Neuron (in vitro differentiated cells): ENCODE results near the gene SNAPC1.

Experiments used
- H2AFZ ChIP-seq: one replicate; pipeline ENCODE4 v1.6.1; 2013; ENCODE audit warnings: low read depth, mild to moderate bottlenecking, inconsistent platforms, low read length, moderate library complexity
- H3K27me3 ChIP-seq: one replicate; pipeline ENCODE4 v1.6.1; 2013; ENCODE audit warnings: low read length; ENCODE audit not compliant: insufficient read depth
- H3K36me3 ChIP-seq: one replicate; pipeline ENCODE4 v1.6.1; 2013; ENCODE audit warnings: low read length; ENCODE audit not compliant: insufficient read depth
- H3K4me1 ChIP-seq: one replicate; pipeline ENCODE4 v1.6.1; 2013; ENCODE audit warnings: low read length; ENCODE audit not compliant: insufficient read depth
- H3K4me3 ChIP-seq: 2 replicates; pipeline ENCODE4 v1.5.1; 2013; ENCODE audit warnings: mild to moderate bottlenecking, low read length, moderate library complexity
- H3K9me3 ChIP-seq: one replicate; pipeline ENCODE4 v1.6.1; 2013; ENCODE audit warnings: low read length

The SNAPC1 gene

GRCh38 chr14:61802010-61802568, 39.9 kb downstream of the SNAPC1 start:
- peaks cover 5% of the 10 kb centered on the region for H3K4me1 ChIP-seq
- no peak overlapping the region for H2AFZ ChIP-seq
- H3K36me3 ChIP-seq: no peaks in the 10 kb centered on the region
- no peak overlapping the region for H3K4me3 ChIP-seq
- H3K27me3 ChIP-seq: no peaks in the 10 kb centered on the region
- H3K9me3 ChIP-seq: no peaks in the 10 kb centered on the region

GRCh38 chr14:61803755-61804154, 41.5 kb downstream of the SNAPC1 start:
- Histone ChIP-seq H3K9me3 (no peaks in the 10 kb centered on the region), H2AFZ (no peak overlapping the region), H3K4me1 (peaks cover 9% of the 10 kb centered on the region), H3K4me3 (no peak overlapping the region), H3K27me3 (no peaks in the 10 kb centered on the region), H3K36me3 (no peaks in the 10 kb centered on the region)

- Histone ChIP-seq H3K4me3 (no peak overlapping the region), H3K9me3 (no peaks in the 10 kb centered on the region), H3K36me3 (no peaks in the 10 kb centered on the region), H2AFZ (no peak overlapping the region), H3K27me3 (peaks cover 6% of the 10 kb centered on the region), H3K4me1 (peaks cover 9% of the 10 kb centered on the region)
Observed at GRCh38 chr14:61805451-61805850, 43.2 kb downstream of the SNAPC1 start.

- H3K4me1 ChIP-seq: peaks cover 4% of the 10 kb centered on the region
- no peak overlapping the region for H2AFZ ChIP-seq
- H3K36me3 ChIP-seq: no peaks in the 10 kb centered on the region
- peaks cover 49% of the 10 kb centered on the region for H3K27me3 ChIP-seq
- peaks cover 4% of the 10 kb centered on the region for H3K9me3 ChIP-seq
- H3K4me3 ChIP-seq: peak overlapping the region; percentile 8
Observed at GRCh38 chr14:61811882-61812346, 49.7 kb downstream of the SNAPC1 start.

GRCh38 chr14:61812347-61813095, 50.3 kb downstream of the SNAPC1 start, which contains the start of gene SYT16:
SYT16 (plus strand) TSS chr14:61812703.
- H3K9me3 ChIP-seq: peaks cover 4% of the 10 kb centered on the region
- H2AFZ ChIP-seq: peak within 1 kb of the TSS; percentile 57
- no peaks in the 10 kb centered on the region for H3K4me1 ChIP-seq
- H3K4me3 ChIP-seq: peak within 1 kb of the TSS; percentile 38
- peaks cover 51% of the 10 kb centered on the region for H3K27me3 ChIP-seq
- H3K36me3 ChIP-seq: no peaks in the 10 kb centered on the region

- H3K9me3 ChIP-seq: peaks cover 4% of the 10 kb centered on the region
- H3K27me3 ChIP-seq: peaks cover 54% of the 10 kb centered on the region
- H2AFZ ChIP-seq: peak overlapping the region; percentile 57
- no peaks in the 10 kb centered on the region for H3K36me3 ChIP-seq
- H3K4me3 ChIP-seq: peak overlapping the region; percentile 38
- H3K4me1 ChIP-seq: no peaks in the 10 kb centered on the region
Observed at GRCh38 chr14:61813096-61813606, 50.9 kb downstream of the SNAPC1 start.

- Histone ChIP-seq H3K9me3 (no peaks in the 10 kb centered on the region), H3K4me3 (no peak overlapping the region), H3K36me3 (no peaks in the 10 kb centered on the region), H3K4me1 (no peaks in the 10 kb centered on the region), H2AFZ (no peak overlapping the region), H3K27me3 (peaks cover 5% of the 10 kb centered on the region)
Observed at GRCh38 chr14:61822458-61822857, 60.2 kb downstream of the SNAPC1 start.

- Histone ChIP-seq H3K9me3 (no peaks in the 10 kb centered on the region), H3K36me3 (no peaks in the 10 kb centered on the region), H3K27me3 (peaks cover 8% of the 10 kb centered on the region), H3K4me3 (no peak overlapping the region), H2AFZ (no peak overlapping the region), H3K4me1 (no peaks in the 10 kb centered on the region)
Observed at GRCh38 chr14:61832783-61833182, 70.6 kb downstream of the SNAPC1 start.

GRCh38 chr14:61836184-61836583, 74.0 kb downstream of the SNAPC1 start:
- Histone ChIP-seq H3K27me3 (peaks cover 8% of the 10 kb centered on the region), H3K4me1 (no peaks in the 10 kb centered on the region), H3K4me3 (no peak overlapping the region), H2AFZ (no peak overlapping the region), H3K9me3 (no peaks in the 10 kb centered on the region), H3K36me3 (no peaks in the 10 kb centered on the region)

GRCh38 chr14:61836807-61837206, 74.6 kb downstream of the SNAPC1 start:
- Histone ChIP-seq H3K36me3 (no peaks in the 10 kb centered on the region), H3K4me1 (no peaks in the 10 kb centered on the region), H2AFZ (no peak overlapping the region), H3K9me3 (no peaks in the 10 kb centered on the region), H3K4me3 (no peak overlapping the region), H3K27me3 (peaks cover 8% of the 10 kb centered on the region)

GRCh38 chr14:61837336-61838229, 75.4 kb downstream of the SNAPC1 start:
- Histone ChIP-seq H3K36me3 (no peaks in the 10 kb centered on the region), H3K4me1 (no peaks in the 10 kb centered on the region), H2AFZ (no peak overlapping the region), H3K27me3 (peaks cover 8% of the 10 kb centered on the region), H3K9me3 (no peaks in the 10 kb centered on the region), H3K4me3 (no peak overlapping the region)

GRCh38 chr14:61838661-61839245, 76.5 kb downstream of the SNAPC1 start:
- H3K9me3 ChIP-seq: no peaks in the 10 kb centered on the region
- no peaks in the 10 kb centered on the region for H3K36me3 ChIP-seq
- H3K4me3 ChIP-seq: no peak overlapping the region
- no peak overlapping the region for H2AFZ ChIP-seq
- H3K27me3 ChIP-seq: peaks cover 8% of the 10 kb centered on the region
- H3K4me1 ChIP-seq: no peaks in the 10 kb centered on the region
